ENCODE measurements around the gene CTSW.

CTSW gene

GRCh38 chr11:65872586-65873317 lies 6.9 kb upstream of the CTSW start, which contains the start of gene EFEMP2:
Gene EFEMP2, minus strand, starts transcription at chr11:65872800. Its CDS starts 446 bp downstream, at chr11:65872354.
- peak within 1 kb of the TSS; percentile 43; the same call in 1 of the 2 replicates for H3K9ac ChIP-seq (ENCODE audit: low read length)
- no peak within 1 kb of the TSS for H3K27ac ChIP-seq (ENCODE audit: low read depth, low read length, poor library complexity, severe bottlenecking)
- H3K4me1 ChIP-seq (ENCODE audit: insufficient read depth, low read length, severe bottlenecking), result peaks cover 10% of the 10 kb centered on the region
- no peaks in the 10 kb centered on the region for H4K20me1 ChIP-seq (ENCODE audit: insufficient read depth, low read length)
- no peaks in the 10 kb centered on the region for H3F3A ChIP-seq (ENCODE audit: insufficient read depth, low read length)
- no peaks in the 10 kb centered on the region for H3K79me2 ChIP-seq (ENCODE audit: insufficient read depth, low read length)
- TF ChIP-seq, protein P1, sequence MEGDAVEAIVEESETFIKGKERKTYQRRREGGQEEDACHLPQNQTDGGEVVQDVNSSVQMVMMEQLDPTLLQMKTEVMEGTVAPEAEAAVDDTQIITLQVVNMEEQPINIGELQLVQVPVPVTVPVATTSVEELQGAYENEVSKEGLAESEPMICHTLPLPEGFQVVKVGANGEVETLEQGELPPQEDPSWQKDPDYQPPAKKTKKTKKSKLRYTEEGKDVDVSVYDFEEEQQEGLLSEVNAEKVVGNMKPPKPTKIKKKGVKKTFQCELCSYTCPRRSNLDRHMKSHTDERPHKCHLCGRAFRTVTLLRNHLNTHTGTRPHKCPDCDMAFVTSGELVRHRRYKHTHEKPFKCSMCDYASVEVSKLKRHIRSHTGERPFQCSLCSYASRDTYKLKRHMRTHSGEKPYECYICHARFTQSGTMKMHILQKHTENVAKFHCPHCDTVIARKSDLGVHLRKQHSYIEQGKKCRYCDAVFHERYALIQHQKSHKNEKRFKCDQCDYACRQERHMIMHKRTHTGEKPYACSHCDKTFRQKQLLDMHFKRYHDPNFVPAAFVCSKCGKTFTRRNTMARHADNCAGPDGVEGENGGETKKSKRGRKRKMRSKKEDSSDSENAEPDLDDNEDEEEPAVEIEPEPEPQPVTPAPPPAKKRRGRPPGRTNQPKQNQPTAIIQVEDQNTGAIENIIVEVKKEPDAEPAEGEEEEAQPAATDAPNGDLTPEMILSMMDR (IDR thresholded peaks at IDR 0.05; ENCODE audit: low read length), result no peak
- no peak for TF ChIP-seq EZH2 (IDR thresholded peaks at IDR 0.05; ENCODE audit: borderline replicate concordance, low read length)
- H3K36me3 ChIP-seq (ENCODE audit: insufficient read depth, low read length), result no peaks in the 10 kb centered on the region
- peak within 1 kb of the TSS; percentile 59 for H3K4me3 ChIP-seq (ENCODE audit: low read depth, low read length, poor library complexity, severe bottlenecking)
- H3K9me2 ChIP-seq (ENCODE audit: low read depth, low read length), result no peaks in the 10 kb centered on the region
- no peaks in the 10 kb centered on the region for H3K9me3 ChIP-seq (ENCODE audit: low read length)
- peaks cover 3% of the 10 kb centered on the region; the same call in 1 of the 2 replicates for H3K27me3 ChIP-seq (ENCODE audit: insufficient read depth, low read length)
- H2AFZ ChIP-seq (ENCODE audit: low read length), result no peak within 1 kb of the TSS
- H3K4me2 ChIP-seq (ENCODE audit: low read length), result peak within 1 kb of the TSS; percentile 71

GRCh38 chr11:65873318-65874156 lies 6.1 kb upstream of the CTSW start:
- peaks cover 10% of the 10 kb centered on the region for H3K4me1 ChIP-seq (ENCODE audit: insufficient read depth, low read length, severe bottlenecking)

DNA sequence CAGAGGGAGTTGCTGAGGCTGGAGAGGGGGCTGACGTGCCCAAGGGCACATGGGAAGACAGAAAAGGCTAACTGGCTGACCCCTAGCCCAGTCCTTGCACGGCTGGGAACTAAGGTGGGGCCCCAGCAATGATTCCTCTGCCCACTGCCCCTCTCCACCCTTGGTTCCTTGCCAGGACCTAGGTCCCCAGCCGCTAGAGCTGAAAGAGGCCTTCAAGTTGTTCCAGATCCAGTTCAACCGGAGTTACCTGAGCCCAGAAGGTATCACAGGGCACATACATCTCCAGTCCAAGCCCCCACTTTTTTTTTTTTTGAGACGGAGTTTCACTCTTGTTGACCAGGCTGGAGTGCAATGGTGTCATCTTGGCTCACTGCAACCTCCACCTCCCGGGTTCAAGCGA lies 390 bp downstream of the CTSW start:
- no peak overlapping the region for H2AFZ ChIP-seq (ENCODE audit: low read length)
- peaks cover 27% of the 10 kb centered on the region for H3K36me3 ChIP-seq (ENCODE audit: insufficient read depth, low read length)
- no peaks in the 10 kb centered on the region for H3F3A ChIP-seq (ENCODE audit: insufficient read depth, low read length)
- H3K27me3 ChIP-seq (ENCODE audit: insufficient read depth, low read length), result no peaks in the 10 kb centered on the region
- no peaks in the 10 kb centered on the region for H3K9me2 ChIP-seq (ENCODE audit: low read depth, low read length)
- no peak overlapping the region for H3K4me3 ChIP-seq (ENCODE audit: low read depth, low read length, poor library complexity, severe bottlenecking)
- H3K79me2 ChIP-seq (ENCODE audit: insufficient read depth, low read length), result no peaks in the 10 kb centered on the region
- H3K4me2 ChIP-seq (ENCODE audit: low read length), result no peak overlapping the region
- no peak overlapping the region for H3K27ac ChIP-seq (ENCODE audit: low read depth, low read length, poor library complexity, severe bottlenecking)
- H3K4me1 ChIP-seq (ENCODE audit: insufficient read depth, low read length, severe bottlenecking), result peaks cover 3% of the 10 kb centered on the region
- H3K9me3 ChIP-seq (ENCODE audit: low read length), result no peaks in the 10 kb centered on the region
- H3K9ac ChIP-seq (ENCODE audit: low read length), result no peak overlapping the region
- no peaks in the 10 kb centered on the region for H4K20me1 ChIP-seq (ENCODE audit: insufficient read depth, low read length)
- TF ChIP-seq, protein P1 (IDR thresholded peaks at IDR 0.05; ENCODE audit: low read length), result no peak
- no peak for TF ChIP-seq EZH2 (IDR thresholded peaks at IDR 0.05; ENCODE audit: borderline replicate concordance, low read length)

More at GRCh38 chr11:65873318-65874156, 6.1 kb upstream of the CTSW start:
- Histone ChIP-seq H3K36me3 (ENCODE audit: insufficient read depth, low read length) (no peaks in the 10 kb centered on the region), H3K9me2 (ENCODE audit: low read depth, low read length) (no peaks in the 10 kb centered on the region), H2AFZ (ENCODE audit: low read length) (no peak overlapping the region), H3K79me2 (ENCODE audit: insufficient read depth, low read length) (no peaks in the 10 kb centered on the region), H3K4me3 (ENCODE audit: low read depth, low read length, poor library complexity, severe bottlenecking) (peak overlapping the region; percentile 59), H3K9ac (ENCODE audit: low read length) (peak overlapping the region; percentile 43; the same call in 1 of the 2 replicates), H3K27me3 (ENCODE audit: insufficient read depth, low read length) (peaks cover 3% of the 10 kb centered on the region; the same call in 1 of the 2 replicates), H3F3A (ENCODE audit: insufficient read depth, low read length) (no peaks in the 10 kb centered on the region), H4K20me1 (ENCODE audit: insufficient read depth, low read length) (no peaks in the 10 kb centered on the region), H3K4me2 (ENCODE audit: low read length) (peak overlapping the region; percentile 71), H3K9me3 (ENCODE audit: low read length) (no peaks in the 10 kb centered on the region), H3K27ac (ENCODE audit: low read depth, low read length, poor library complexity, severe bottlenecking) (no peak overlapping the region)
- TF ChIP-seq EZH2 (IDR thresholded peaks at IDR 0.05; ENCODE audit: borderline replicate concordance, low read length), result no peak
- TF ChIP-seq, protein P1 (IDR thresholded peaks at IDR 0.05; ENCODE audit: low read length), result no peak

Data from OCI-LY1 (cell line).